Esophagus squamous epithelium (tissue), 5 donors: ENCODE measurements around the gene PCSK6. TPM values are rescaled to one million over a fixed set of nuclear protein-coding genes. Genes with fewer than 3 reads are reported as not detected.

Source experiments
- DNase-seq: peaks from one replicate; lab custom pipeline; 2025; lab: John Stamatoyannopoulos, UW
- H3K27ac ChIP-seq, 4 donors: fragments of 200-600 bp; sonication (generic); one replicate each; pipeline ENCODE4 v1.5.1; 2016 to 2019; ENCODE audit warnings: mild to moderate bottlenecking in 1 of 4
- H3K27me3 ChIP-seq, 4 donors: fragments of 200-600 bp; sonication (generic); 1 replicate in 3 of 4; 2 replicates in 1 of 4; pipeline versions ENCODE4 v1.5.1 to v1.6.0; 2017 to 2021; ENCODE audit warnings: antibody characterized with exemption in 1 of 4
- H3K36me3 ChIP-seq, 3 donors: fragments of 200-600 bp; sonication (generic); one replicate each; pipeline ENCODE4 v1.5.1; 2016 to 2019
- H3K4me1 ChIP-seq, 3 donors: fragments of 200-600 bp; sonication (generic); one replicate each; pipeline ENCODE4 v1.5.1; 2017 to 2019
- H3K4me3 ChIP-seq, 4 donors: fragments of 200-600 bp; sonication (generic); 1 replicate in 3 of 4; 2 replicates in 1 of 4; pipeline ENCODE4 v1.5.1; 2016 to 2019; ENCODE audit warnings: mild to moderate bottlenecking in 2 of 4, moderate library complexity in 1 of 4
- H3K9me3 ChIP-seq, 3 donors: fragments of 200-600 bp; sonication (generic); one replicate each; pipeline ENCODE4 v1.5.1; 2016 to 2019
- CTCF ChIP-seq, 6 experiments: fragments of 450-650 bp in 4 of 6; fragments of 200-600 bp in 2 of 6; sonication (generic) in 2 of 6; IDR thresholded peaks; one replicate each; pipeline ENCODE4 v1.5.1; 2016 to 2019; ENCODE audit warnings: antibody characterized with exemption in 6 of 6, mild to moderate bottlenecking in 4 of 6, moderate library complexity in 4 of 6
- POLR2A ChIP-seq, 4 donors: fragments of 450-650 bp; IDR thresholded peaks; one replicate each; pipeline ENCODE4 v1.6.1; 2017; ENCODE audit warnings: antibody characterized with exemption in 4 of 4, mild to moderate bottlenecking in 4 of 4, moderate library complexity in 3 of 4
- WGBS, 2 donors: methylation state at CpG; one replicate each; pipeline ENCODE4 v1.1.5; 2018; 5-methylcytosine and 5-hydroxymethylcytosine counted together
- intact Hi-C: fragments of 100-400 bp; cut with DNase I; formaldehyde crosslinking; loops from one replicate; pipeline ENCODE4 v1.15.0; 2022
- total RNA-seq, 4 donors: library from RNA; depleted of rRNA; stranded (reverse); fragments of >200 nt; gene quantifications; one replicate each; pipeline ENCODE4 v1.1.0, GENCODE V29; 2016
- donor health status: DM: yes; HTN: yes; CAD: no.

PCSK6 gene
- total RNA-seq, 4 donors from 2014 or later, result 5.1 to 13.8 (median 9.2) TPM

DNA sequence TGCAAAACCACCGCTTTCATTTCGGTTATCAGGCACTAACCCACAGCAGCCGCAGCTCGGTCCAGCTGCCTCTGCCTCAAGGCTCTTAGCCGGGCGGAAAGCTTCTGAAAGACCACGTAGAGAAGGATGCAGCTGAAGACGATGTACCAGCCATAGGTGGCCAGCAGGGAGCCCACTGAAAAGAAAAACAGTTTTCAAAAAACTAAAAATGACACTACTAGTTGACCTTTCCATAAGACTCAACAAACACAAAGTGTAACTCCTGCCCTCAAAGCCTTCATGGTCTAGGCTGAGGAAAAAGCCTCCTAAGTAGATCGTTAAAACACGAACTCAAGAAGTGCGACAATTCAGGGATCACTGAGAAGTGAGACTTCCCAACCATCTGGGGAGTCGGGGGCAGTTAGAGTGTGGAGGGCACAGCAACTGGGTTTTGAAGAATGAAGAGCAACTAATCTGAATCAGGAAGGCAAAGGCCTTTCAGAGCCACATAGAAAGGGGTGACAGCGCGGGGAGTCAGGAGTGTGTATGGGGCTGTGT is 212.9 kb downstream of the PCSK6 start:
- WGBS, 2 donors, result 10 to 26% methylated on average over 9 to 13 of the region's 14 CpGs
- Histone ChIP-seq H3K9me3 (no peaks in the 10 kb centered on the region), H3K36me3 (peaks cover 21 to 65% (median 30%) of the 10 kb centered on the region in 3 donors), H3K4me3 (peak overlapping the region; percentile 65 to 89 (median 76)), H3K27me3 (no peaks in the 10 kb centered on the region), H3K4me1 (peaks cover 5 to 22% (median 15%) of the 10 kb centered on the region in 3 donors), H3K27ac (peak overlapping the region; percentile 91 to 97 (median 93))
- intact Hi-C loops, result no loop called here
- TF ChIP-seq POLR2A (IDR thresholded peaks at IDR 0.05), result no peak
- peak in 5 of 6 experiments; percentile 14 to 42 (median 22) for TF ChIP-seq CTCF (IDR thresholded peaks at IDR 0.05)
- no peak for DNase-seq

DNA sequence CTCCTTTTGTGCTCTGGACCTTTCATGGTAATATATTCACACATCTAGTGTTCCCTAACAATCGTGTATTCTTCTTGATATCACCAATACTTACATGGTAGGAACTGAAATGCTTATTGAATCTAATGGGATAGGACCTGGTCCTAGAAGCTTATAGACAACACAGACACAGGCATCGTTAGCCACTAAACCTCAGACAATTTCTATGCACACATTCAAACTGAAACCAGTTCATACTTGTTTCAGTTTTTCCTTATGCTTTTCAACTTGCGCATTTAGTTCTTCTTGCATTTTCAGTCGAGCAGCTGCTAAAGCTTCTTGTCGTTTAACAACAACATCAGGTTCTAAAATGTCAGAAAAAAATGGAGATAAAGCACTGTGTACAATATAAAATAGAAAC is 214.5 kb downstream of the PCSK6 start:
- no peak for DNase-seq
- no peaks in the 10 kb centered on the region for H3K27me3 ChIP-seq
- no peak overlapping the region for H3K27ac ChIP-seq
- WGBS, 2 donors, result 60 to 72% methylated on average over 5 of the region's 5 CpGs
- peaks cover 25 to 65% (median 33%) of the 10 kb centered on the region in 3 donors for H3K36me3 ChIP-seq
- H3K4me1 ChIP-seq, result peaks cover 5 to 22% (median 15%) of the 10 kb centered on the region in 3 donors
- intact Hi-C loops, result no loop called here
- TF ChIP-seq POLR2A (IDR thresholded peaks at IDR 0.05) (no peak), CTCF (IDR thresholded peaks at IDR 0.05) (no peak)
- H3K4me3 ChIP-seq, result no peak overlapping the region
- H3K9me3 ChIP-seq, result no peaks in the 10 kb centered on the region

GRCh38 chr15:101273534-101273933 is 216.0 kb downstream of the PCSK6 start:
- no peak for TF ChIP-seq CTCF (IDR thresholded peaks at IDR 0.05)

GRCh38 chr15:101272584-101272983 is 216.9 kb downstream of the PCSK6 start:
- Histone ChIP-seq H3K27me3 (no peaks in the 10 kb centered on the region), H3K9me3 (no peaks in the 10 kb centered on the region), H3K4me3 (no peak overlapping the region), H3K4me1 (peaks cover 5 to 22% (median 14%) of the 10 kb centered on the region in 3 donors), H3K27ac (no peak overlapping the region), H3K36me3 (peaks cover 25 to 67% (median 33%) of the 10 kb centered on the region in 3 donors)
- DNase-seq, result no peak
- TF ChIP-seq CTCF (IDR thresholded peaks at IDR 0.05), result no peak
- no peak for TF ChIP-seq POLR2A (IDR thresholded peaks at IDR 0.05)
- intact Hi-C loops, result no loop called here
- WGBS, 2 donors, result 93 to 94% methylated on average over 9 of the region's 9 CpGs

More at GRCh38 chr15:101273534-101273933, 216.0 kb downstream of the PCSK6 start:
- Histone ChIP-seq H3K27ac (no peak overlapping the region), H3K9me3 (no peaks in the 10 kb centered on the region), H3K4me3 (no peak overlapping the region), H3K4me1 (peaks cover 5 to 22% (median 15%) of the 10 kb centered on the region in 3 donors), H3K36me3 (peaks cover 25 to 67% (median 33%) of the 10 kb centered on the region in 3 donors), H3K27me3 (no peaks in the 10 kb centered on the region)
- intact Hi-C loops, result no loop called here
- WGBS, 2 donors, result 74 to 78% methylated on average over 5 of the region's 5 CpGs
- DNase-seq, result no peak

- intact Hi-C loops, result no loop called here
- Histone ChIP-seq H3K27ac (no peak overlapping the region), H3K9me3 (no peaks in the 10 kb centered on the region), H3K36me3 (peaks cover 25 to 58% (median 33%) of the 10 kb centered on the region in 3 donors), H3K27me3 (no peaks in the 10 kb centered on the region), H3K4me1 (peaks cover 0 to 31% (median 10%) of the 10 kb centered on the region in 3 donors), H3K4me3 (no peak overlapping the region)
- 85 to 87% methylated on average over 16 of the region's 16 CpGs for WGBS, 2 donors
- TF ChIP-seq CTCF (IDR thresholded peaks at IDR 0.05), result peak in 3 of 6 experiments; percentile 10 to 32 (median 13)
- TF ChIP-seq POLR2A (IDR thresholded peaks at IDR 0.05), result no peak
- no peak for DNase-seq
Measured at GRCh38 chr15:101269479-101270223, 219.9 kb downstream of the PCSK6 start.
